Fibroblast of skin of scalp (primary cell): ENCODE results near the gene ATP2A1.
"Not testable (repeated sequence)": the region's sequence is repeated elsewhere in the genome, so short reads cannot be mapped to it uniquely, and the experiment has no call there.

Source experiments
- DNase-seq: peaks from one replicate; pipeline ENCODE4 v3.0.0-alpha.2; 2013

ATP2A1 gene

GRCh38 chr16:28859326-28859725 is 19.0 kb upstream of the ATP2A1 start:
- no peak for DNase-seq

- peak; percentile 14 for DNase-seq
Measured at GRCh38 chr16:28863929-28864793, 14.1 kb upstream of the ATP2A1 start.

- DNase-seq, result no peak
Measured at GRCh38 chr16:28865001-28865688, 13.1 kb upstream of the ATP2A1 start.

- no peak for DNase-seq
Measured at GRCh38 chr16:28865722-28866453, 12.4 kb upstream of the ATP2A1 start.

GRCh38 chr16:28866454-28866804 is 11.9 kb upstream of the ATP2A1 start:
- no peak for DNase-seq

- no peak for DNase-seq
Measured at GRCh38 chr16:28867241-28867640, 11.0 kb upstream of the ATP2A1 start.

- DNase-seq, result not testable (repeated sequence)
Measured at GRCh38 chr16:28867646-28868045, 10.6 kb upstream of the ATP2A1 start.

- no peak for DNase-seq
Measured at GRCh38 chr16:28869201-28869600, 9.1 kb upstream of the ATP2A1 start.

GRCh38 chr16:28872952-28873351 is 5.3 kb upstream of the ATP2A1 start:
- no peak for DNase-seq

- DNase-seq, result no peak
Measured at GRCh38 chr16:28873543-28874201, 4.6 kb upstream of the ATP2A1 start.

- DNase-seq, result no peak
Measured at GRCh38 chr16:28874406-28874805, 3.9 kb upstream of the ATP2A1 start.

GRCh38 chr16:28875134-28876018 is 2.9 kb upstream of the ATP2A1 start:
- DNase-seq, result no peak

- DNase-seq, result no peak
Measured at GRCh38 chr16:28876019-28876659, 2.1 kb upstream of the ATP2A1 start.

- DNase-seq, result no peak
Measured at GRCh38 chr16:28876973-28877654, 1.2 kb upstream of the ATP2A1 start.

- DNase-seq, result no peak
Measured at GRCh38 chr16:28877655-28878000, 660 bp upstream of the ATP2A1 start.

GRCh38 chr16:28879261-28879840 is 1.1 kb downstream of the ATP2A1 start:
- DNase-seq, result no peak

- peak; percentile 87 for DNase-seq
Measured at GRCh38 chr16:28879841-28880588, 1.7 kb downstream of the ATP2A1 start.

GRCh38 chr16:28880589-28880915 is 2.3 kb downstream of the ATP2A1 start:
- DNase-seq, result no peak

GRCh38 chr16:28880955-28881354 is 2.7 kb downstream of the ATP2A1 start:
- DNase-seq, result no peak

- DNase-seq, result not testable (repeated sequence)
Measured at GRCh38 chr16:28881565-28881964, 3.3 kb downstream of the ATP2A1 start.
